Measurements from ENCODE around the gene HBM. TPM values are rescaled to one million over a fixed set of nuclear protein-coding genes. Genes with fewer than 3 reads are reported as not detected.

HBM gene
- total RNA-seq, 1 experiment from 2014 or later = not detected

DNA sequence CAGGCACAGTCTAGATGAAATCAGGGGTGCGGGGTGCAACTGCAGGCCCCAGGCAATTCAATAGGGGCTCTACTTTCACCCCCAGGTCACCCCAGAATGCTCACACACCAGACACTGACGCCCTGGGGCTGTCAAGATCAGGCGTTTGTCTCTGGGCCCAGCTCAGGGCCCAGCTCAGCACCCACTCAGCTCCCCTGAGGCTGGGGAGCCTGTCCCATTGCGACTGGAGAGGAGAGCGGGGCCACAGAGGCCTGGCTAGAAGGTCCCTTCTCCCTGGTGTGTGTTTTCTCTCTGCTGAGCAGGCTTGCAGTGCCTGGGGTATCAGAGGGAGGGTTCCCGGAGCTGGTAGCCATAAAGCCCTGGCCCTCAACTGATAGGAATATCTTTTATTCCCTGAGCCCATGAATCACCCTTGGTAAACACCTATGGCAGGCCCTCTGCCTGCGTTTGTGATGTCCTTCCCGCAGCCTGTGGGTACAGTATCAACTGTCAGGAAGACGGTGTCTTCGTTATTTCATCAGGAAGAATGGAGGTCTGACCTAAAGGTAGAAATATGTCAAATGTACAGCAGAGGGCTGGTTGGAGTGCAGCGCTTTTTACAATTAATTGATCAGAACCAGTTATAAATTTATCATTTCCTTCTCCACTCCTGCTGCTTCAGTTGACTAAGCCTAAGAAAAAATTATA is 12.3 kb downstream of the HBM start:
- Histone ChIP-seq H4K5ac (ENCODE audit: insufficient read length, low read depth, low read length) (no peak overlapping the region), H3T11ph (ENCODE audit: low read length) (no peak overlapping the region), H3K18ac (ENCODE audit: insufficient read length, low read depth, low read length) (no peak overlapping the region), H2BK15ac (ENCODE audit: low read depth, low read length) (no peak overlapping the region), H4K8ac (replicated peaks; ENCODE audit: insufficient read length, low read depth, low read length) (no peak overlapping the region), H4K20me1 (ENCODE audit: control insufficient read depth, insufficient read depth, insufficient read length) (no peaks in the 10 kb centered on the region), H3K9me3 (ENCODE audit: control insufficient read depth, low read depth, low read length) (no peaks in the 10 kb centered on the region), H3K56ac (ENCODE audit: insufficient read length, low read depth, low read length) (no peak overlapping the region), H3K23me2 (ENCODE audit: insufficient read length, low read depth, low read length, poor library complexity, severe bottlenecking) (peaks cover 5% of the 10 kb centered on the region), H2BK5ac (ENCODE audit: insufficient read length, low read length) (no peak overlapping the region), H3K9ac (ENCODE audit: extremely low read depth, insufficient read length, low read length) (no peak overlapping the region), H2AFZ (ENCODE audit: low read length) (no peak overlapping the region), H3K4ac (ENCODE audit: low read depth, low read length) (no peak overlapping the region), H3K23ac (ENCODE audit: insufficient read length, low read depth, low read length) (no peak overlapping the region), H3K4me2 (ENCODE audit: insufficient read depth, insufficient read length, low read length) (no peak overlapping the region), H3K27ac (ENCODE audit: insufficient read length, low read depth, low read length) (no peak overlapping the region), H2BK12ac (ENCODE audit: insufficient read length, low read depth, low read length) (no peak overlapping the region), H3K79me2 (ENCODE audit: insufficient read depth, low read length) (no peaks in the 10 kb centered on the region), H3K14ac (ENCODE audit: insufficient read depth, low read length) (no peak overlapping the region), H2AK5ac (ENCODE audit: insufficient read length, low read length) (no peak overlapping the region), H3K79me1 (ENCODE audit: insufficient read depth, low read depth, low read length, poor library complexity, severe bottlenecking) (no peaks in the 10 kb centered on the region), H2BK20ac (ENCODE audit: low read depth, low read length, poor library complexity, severe bottlenecking) (no peak overlapping the region), H3K27me3 (ENCODE audit: insufficient read depth, low read length) (peaks cover 48% of the 10 kb centered on the region), H2BK120ac (ENCODE audit: low read depth, low read length, poor library complexity, severe bottlenecking) (no peak overlapping the region), H4K91ac (ENCODE audit: insufficient read length, low read depth, low read length) (no peak overlapping the region), H3K4me1 (ENCODE audit: insufficient read depth, low read length) (no peaks in the 10 kb centered on the region; the same call in 1 of the 2 replicates)
- H3K36me3 Mint-ChIP-seq (ENCODE audit: insufficient read depth in 1 of 3, low read depth in 3 of 3) = peaks cover 0 to 6% (median 0%) of the 10 kb centered on the region in 3 experiments; a peak in 3 of 7 replicates
- H3K4me1 Mint-ChIP-seq = peaks cover 15 to 17% of the 10 kb centered on the region in 2 experiments
- peaks cover 4 to 7% of the 10 kb centered on the region in 2 experiments; a peak in 2 of 5 replicates for H3K9me3 Mint-ChIP-seq
- peaks cover 65% of the 10 kb centered on the region for H3K27me3 Mint-ChIP-seq (ENCODE audit: low read depth)
- TF ChIP-seq, protein P1, sequence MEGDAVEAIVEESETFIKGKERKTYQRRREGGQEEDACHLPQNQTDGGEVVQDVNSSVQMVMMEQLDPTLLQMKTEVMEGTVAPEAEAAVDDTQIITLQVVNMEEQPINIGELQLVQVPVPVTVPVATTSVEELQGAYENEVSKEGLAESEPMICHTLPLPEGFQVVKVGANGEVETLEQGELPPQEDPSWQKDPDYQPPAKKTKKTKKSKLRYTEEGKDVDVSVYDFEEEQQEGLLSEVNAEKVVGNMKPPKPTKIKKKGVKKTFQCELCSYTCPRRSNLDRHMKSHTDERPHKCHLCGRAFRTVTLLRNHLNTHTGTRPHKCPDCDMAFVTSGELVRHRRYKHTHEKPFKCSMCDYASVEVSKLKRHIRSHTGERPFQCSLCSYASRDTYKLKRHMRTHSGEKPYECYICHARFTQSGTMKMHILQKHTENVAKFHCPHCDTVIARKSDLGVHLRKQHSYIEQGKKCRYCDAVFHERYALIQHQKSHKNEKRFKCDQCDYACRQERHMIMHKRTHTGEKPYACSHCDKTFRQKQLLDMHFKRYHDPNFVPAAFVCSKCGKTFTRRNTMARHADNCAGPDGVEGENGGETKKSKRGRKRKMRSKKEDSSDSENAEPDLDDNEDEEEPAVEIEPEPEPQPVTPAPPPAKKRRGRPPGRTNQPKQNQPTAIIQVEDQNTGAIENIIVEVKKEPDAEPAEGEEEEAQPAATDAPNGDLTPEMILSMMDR (conservative IDR thresholded peaks at IDR 0.05) = no peak
- no peak overlapping the region for H3K27ac Mint-ChIP-seq
- peak overlapping the region in 1 of 2 experiments; percentile 63; a peak in 4 of 5 replicates for H3K4me3 Mint-ChIP-seq
- no CpG with 5 or more reads among the region's 11 CpGs for WGBS (ENCODE audit: extremely low coverage, insufficient read length, low lambda C conversion rate)
- no peak for DNase-seq
